CD14-positive monocyte (primary cell): ENCODE data around the gene ATG101. TPM values are rescaled to one million over a fixed set of nuclear protein-coding genes. Genes with fewer than 3 reads are reported as not detected.

Experiments
- DNase-seq, 3 donors: peaks; one replicate each; pipeline ENCODE4 v3.0.0-alpha.2; 2011 to 2022
- H2AFZ ChIP-seq: 2 replicates; pipeline ENCODE4 v1.6.0; 2012; ENCODE audit warnings: mild to moderate bottlenecking, low read depth, low read length, inconsistent platforms; ENCODE audit not compliant: insufficient read depth, poor library complexity, severe bottlenecking
- H3K27ac ChIP-seq, 2 donors: 1 replicate in 1 of 2; 2 replicates in 1 of 2; pipeline ENCODE4 v1.5.1; 2012 to 2013; ENCODE audit warnings: low read length in 2 of 2, control low read depth in 1 of 2, inconsistent platforms in 1 of 2, low read depth in 1 of 2, mild to moderate bottlenecking in 1 of 2
- H3K27me3 ChIP-seq, 2 donors: one replicate each; pipeline versions ENCODE4 v1.6.0 to v1.6.1; 2011 to 2013; ENCODE audit warnings: low read length in 2 of 2; ENCODE audit not compliant: control insufficient read depth in 2 of 2, insufficient read depth in 2 of 2
- H3K36me3 ChIP-seq, 2 donors: replicated peaks in 1 of 2; 1 replicate in 1 of 2; 2 replicates in 1 of 2; pipeline versions ENCODE4 v1.5.1 to v1.6.1; 2012 to 2013; ENCODE audit warnings: low read length in 2 of 2, control low read depth in 1 of 2, inconsistent platforms in 1 of 2, mild to moderate bottlenecking in 1 of 2; ENCODE audit not compliant: insufficient read depth in 2 of 2, control insufficient read depth in 1 of 2
- H3K4me1 ChIP-seq, 2 donors: 1 replicate in 1 of 2; 2 replicates in 1 of 2; pipeline versions ENCODE4 v1.5.1 to v1.6.1; 2012 to 2013; ENCODE audit warnings: low read length in 2 of 2, control low read depth in 1 of 2, inconsistent platforms in 1 of 2, mild to moderate bottlenecking in 1 of 2, moderate library complexity in 1 of 2; ENCODE audit not compliant: insufficient read depth in 2 of 2, control insufficient read depth in 1 of 2
- H3K4me2 ChIP-seq: replicated peaks from 2 replicates; pipeline ENCODE3; 2012; ENCODE audit warnings: low read length, moderate library complexity, mild to moderate bottlenecking; ENCODE audit not compliant: poor library complexity, severe bottlenecking; ENCODE audit errors: extremely low read depth
- H3K4me3 ChIP-seq, 3 experiments: fragments of 200-600 bp in 1 of 3; sonication (generic) in 1 of 3; replicated peaks in 1 of 3; 1 replicate in 2 of 3; 2 replicates in 1 of 3; pipeline ENCODE4 v1.5.1; 2011 to 2013; ENCODE audit warnings: low read length in 3 of 3, mild to moderate bottlenecking in 3 of 3, control low read depth in 2 of 3, low read depth in 2 of 3, inconsistent platforms in 1 of 3, moderate library complexity in 1 of 3
- H3K79me2 ChIP-seq: 2 replicates; pipeline ENCODE4 v1.6.0; 2012; ENCODE audit warnings: mild to moderate bottlenecking, control low read depth, inconsistent platforms, low read length, moderate library complexity; ENCODE audit not compliant: insufficient read depth
- H3K9ac ChIP-seq: 2 replicates; pipeline ENCODE4 v1.6.0; 2017; ENCODE audit warnings: low read length, mild to moderate bottlenecking; ENCODE audit not compliant: insufficient read depth, poor library complexity, severe bottlenecking
- H3K9me3 ChIP-seq, 2 donors: replicated peaks in 1 of 2; 1 replicate in 1 of 2; 2 replicates in 1 of 2; pipeline versions ENCODE4 v1.5.1 to v1.6.1; 2012 to 2013; ENCODE audit warnings: low read length in 2 of 2, control low read depth in 1 of 2; ENCODE audit not compliant: control insufficient read depth in 1 of 2, insufficient read depth in 1 of 2
- H4K20me1 ChIP-seq: 2 replicates; pipeline ENCODE4 v1.6.0; 2012; ENCODE audit warnings: mild to moderate bottlenecking, low read length, control low read depth, moderate library complexity; ENCODE audit not compliant: insufficient read depth
- H3K27ac Mint-ChIP-seq, 7 donors: one replicate each; pipeline ENCODE4 v1.8.0; 2020; ENCODE audit warnings: mild to moderate bottlenecking in 7 of 7, mixed read lengths in 7 of 7, moderate library complexity in 6 of 7, inconsistent platforms in 2 of 7
- H3K27me3 Mint-ChIP-seq, 3 donors: one replicate each; pipeline ENCODE4 v1.8.0; 2021 to 2022; ENCODE audit warnings: low read depth in 3 of 3, mild to moderate bottlenecking in 3 of 3, mixed read lengths in 3 of 3, moderate library complexity in 3 of 3, inconsistent platforms in 1 of 3
- H3K36me3 Mint-ChIP-seq, 2 donors: one replicate each; pipeline ENCODE4 v1.8.0; 2020; ENCODE audit warnings: mixed read lengths in 2 of 2, inconsistent platforms in 1 of 2, mild to moderate bottlenecking in 1 of 2
- H3K4me1 Mint-ChIP-seq: one replicate; pipeline ENCODE4 v1.8.0; 2020; ENCODE audit warnings: mild to moderate bottlenecking, mixed read lengths
- H3K4me3 Mint-ChIP-seq, 2 donors: one replicate each; pipeline ENCODE4 v1.8.0; 2020; ENCODE audit warnings: mild to moderate bottlenecking in 2 of 2, mixed read lengths in 2 of 2, moderate library complexity in 1 of 2
- H3K9me3 Mint-ChIP-seq, 7 donors: one replicate each; pipeline ENCODE4 v1.8.0; 2020 to 2022; ENCODE audit warnings: mixed read lengths in 7 of 7, mild to moderate bottlenecking in 6 of 7, moderate library complexity in 6 of 7, inconsistent platforms in 2 of 7
- WGBS: methylation state at CpG from one replicate; pipeline ENCODE4 v1.1.5; 2013; ENCODE audit warnings: missing lambda C conversion rate; ENCODE audit not compliant: insufficient coverage; 5-methylcytosine and 5-hydroxymethylcytosine counted together
- intact Hi-C, 2 donors: fragments of 100-400 bp; cut with micrococcal nuclease; formaldehyde crosslinking; loops; one replicate each; pipeline versions ENCODE4 v1.15.0 to v1.15.1; 2023
- polyA plus RNA-seq, 3 donors: library from polyadenylated mRNA; depleted of rRNA in 1 of 3; unstranded in 2 of 3; stranded (reverse) in 1 of 3; fragments of 300-500 nt in 2 of 3; fragments of >200 nt in 1 of 3; fragmentation: Illumina TruSeq in 2 of 3; gene quantifications; 1 replicate in 2 of 3; 2 replicates in 1 of 3; pipeline ENCODE4 v1.2.3, GENCODE V29; 2012 to 2021
- TF ChIP-seq, protein P1 (sequence below): fragments of 200-600 bp; IDR thresholded peaks from one replicate; pipeline ENCODE4 v1.8.0; 2022; ENCODE audit warnings: antibody characterized with exemption, mild to moderate bottlenecking

The ATG101 gene
- polyA plus RNA-seq, 3 donors: 20.5 to 120 (median 26.4) TPM

DNA sequence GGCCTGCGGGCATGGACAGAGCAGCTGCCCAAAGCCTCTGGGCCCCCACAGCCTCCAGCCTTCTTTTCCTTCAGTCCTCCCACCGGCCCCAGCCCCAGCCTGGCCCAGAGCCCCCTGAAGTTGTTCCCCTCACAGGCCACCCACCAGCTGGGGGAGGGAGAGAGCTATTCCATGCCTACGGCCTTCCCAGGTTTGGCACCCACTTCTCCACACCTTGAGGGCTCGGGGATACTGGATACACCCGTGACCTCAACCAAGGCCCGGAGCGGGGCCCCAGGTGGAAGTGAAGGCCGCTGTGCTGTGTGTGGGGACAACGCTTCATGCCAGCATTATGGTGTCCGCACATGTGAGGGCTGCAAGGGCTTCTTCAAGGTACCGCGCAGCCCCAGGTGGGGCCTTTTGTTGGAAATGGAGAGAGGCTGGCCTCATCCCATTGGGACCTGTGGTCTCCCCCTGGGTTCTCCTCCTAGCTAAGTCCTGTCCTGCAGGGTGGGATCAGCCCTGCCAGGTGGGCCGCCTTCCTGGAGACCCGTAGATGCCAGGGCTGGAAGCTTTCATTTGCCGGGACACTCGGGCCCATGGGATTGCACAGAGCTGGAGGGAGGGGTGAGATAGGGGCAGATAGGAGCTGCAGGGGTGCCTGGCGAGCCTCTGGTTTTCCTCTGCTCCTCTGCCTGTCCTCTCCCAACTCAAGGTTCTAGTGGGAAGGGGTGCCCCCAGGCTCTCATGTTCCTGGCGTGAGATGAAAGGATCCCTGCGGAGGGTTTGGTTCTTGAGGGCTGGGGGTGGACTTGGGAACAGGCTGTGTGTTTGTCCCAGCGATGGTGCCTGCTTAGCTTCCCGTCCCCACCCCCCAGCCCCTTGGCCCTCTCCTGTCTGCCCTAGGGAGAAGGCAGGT lies 14.7 kb upstream of the ATG101 start:
- H3K4me1 ChIP-seq: peaks cover 21 to 34% of the 10 kb centered on the region in 2 donors
- no peak overlapping the region for H3K4me2 ChIP-seq
- no peak overlapping the region for H3K9ac ChIP-seq
- intact Hi-C loops: no loop called here
- H3K79me2 ChIP-seq: no peaks in the 10 kb centered on the region
- peaks cover 13% of the 10 kb centered on the region for H3K4me1 Mint-ChIP-seq
- no peaks in the 10 kb centered on the region for H3K9me3 ChIP-seq
- H3K27me3 Mint-ChIP-seq: peaks cover 22 to 31% (median 26%) of the 10 kb centered on the region in 3 donors
- peak overlapping the region in 1 of 3 experiments; percentile 87 for H3K4me3 ChIP-seq
- peaks cover 0 to 14% (median 2%) of the 10 kb centered on the region in 7 donors for H3K9me3 Mint-ChIP-seq
- H3K4me3 Mint-ChIP-seq: peak overlapping the region in 1 of 2 donors; percentile 24
- TF ChIP-seq, protein P1, sequence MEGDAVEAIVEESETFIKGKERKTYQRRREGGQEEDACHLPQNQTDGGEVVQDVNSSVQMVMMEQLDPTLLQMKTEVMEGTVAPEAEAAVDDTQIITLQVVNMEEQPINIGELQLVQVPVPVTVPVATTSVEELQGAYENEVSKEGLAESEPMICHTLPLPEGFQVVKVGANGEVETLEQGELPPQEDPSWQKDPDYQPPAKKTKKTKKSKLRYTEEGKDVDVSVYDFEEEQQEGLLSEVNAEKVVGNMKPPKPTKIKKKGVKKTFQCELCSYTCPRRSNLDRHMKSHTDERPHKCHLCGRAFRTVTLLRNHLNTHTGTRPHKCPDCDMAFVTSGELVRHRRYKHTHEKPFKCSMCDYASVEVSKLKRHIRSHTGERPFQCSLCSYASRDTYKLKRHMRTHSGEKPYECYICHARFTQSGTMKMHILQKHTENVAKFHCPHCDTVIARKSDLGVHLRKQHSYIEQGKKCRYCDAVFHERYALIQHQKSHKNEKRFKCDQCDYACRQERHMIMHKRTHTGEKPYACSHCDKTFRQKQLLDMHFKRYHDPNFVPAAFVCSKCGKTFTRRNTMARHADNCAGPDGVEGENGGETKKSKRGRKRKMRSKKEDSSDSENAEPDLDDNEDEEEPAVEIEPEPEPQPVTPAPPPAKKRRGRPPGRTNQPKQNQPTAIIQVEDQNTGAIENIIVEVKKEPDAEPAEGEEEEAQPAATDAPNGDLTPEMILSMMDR: no peak
- no peak overlapping the region for H3K27ac ChIP-seq
- peaks cover 73% of the 10 kb centered on the region for H4K20me1 ChIP-seq
- 100% methylated on average over 10 of the region's 21 CpGs for WGBS
- peaks cover 0 to 17% of the 10 kb centered on the region in 2 donors for H3K27me3 ChIP-seq
- no peak overlapping the region for H2AFZ ChIP-seq
- H3K27ac Mint-ChIP-seq: no peak overlapping the region
- DNase-seq: no peak
- H3K36me3 Mint-ChIP-seq: peaks cover 15 to 38% of the 10 kb centered on the region in 2 donors
- H3K36me3 ChIP-seq: peaks cover 0 to 20% of the 10 kb centered on the region in 2 donors

DNA sequence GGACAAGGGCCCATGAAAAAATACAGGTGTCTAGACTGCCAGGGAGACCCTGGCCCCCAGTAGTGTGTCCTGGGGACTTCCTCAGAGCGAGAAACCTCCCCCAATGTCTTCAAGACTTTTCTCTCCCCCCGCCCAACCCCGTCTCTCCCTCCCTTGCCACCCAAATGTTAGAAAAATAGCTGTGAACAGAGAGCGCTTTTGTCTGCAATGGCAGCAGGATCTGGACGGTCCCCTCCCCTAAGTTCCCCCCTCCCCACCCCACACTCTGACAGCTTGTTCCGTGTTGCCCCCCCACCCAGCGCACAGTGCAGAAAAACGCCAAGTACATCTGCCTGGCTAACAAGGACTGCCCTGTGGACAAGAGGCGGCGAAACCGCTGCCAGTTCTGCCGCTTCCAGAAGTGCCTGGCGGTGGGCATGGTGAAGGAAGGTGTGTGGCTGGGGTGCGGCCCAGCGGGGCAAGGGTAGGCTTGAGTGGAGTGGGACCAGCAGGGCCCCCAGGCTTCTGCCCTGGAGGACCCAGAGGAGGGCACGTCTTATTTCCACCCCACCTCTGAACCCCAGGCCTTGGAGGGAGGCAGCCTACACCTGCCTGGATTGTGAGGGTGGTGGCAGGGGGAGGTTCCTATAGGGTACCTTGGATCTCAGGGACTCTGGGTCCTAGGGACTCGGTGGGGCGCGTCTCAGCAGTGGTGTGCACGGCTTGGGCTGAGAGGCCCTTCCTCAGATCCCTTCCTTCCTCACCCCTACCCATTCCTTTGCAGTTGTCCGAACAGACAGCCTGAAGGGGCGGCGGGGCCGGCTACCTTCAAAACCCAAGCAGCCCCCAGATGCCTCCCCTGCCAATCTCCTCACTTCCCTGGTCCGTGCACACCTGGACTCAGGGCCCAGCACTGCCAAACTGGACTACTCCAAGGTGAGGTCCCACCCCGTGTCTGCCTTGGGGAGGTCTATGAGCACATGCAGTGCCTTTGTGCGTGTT lies 13.8 kb upstream of the ATG101 start:
- H3K4me1 ChIP-seq: peaks cover 12 to 26% of the 10 kb centered on the region in 2 donors
- H3K4me3 ChIP-seq: no peak overlapping the region
- Mint-ChIP-seq H3K4me1 (peaks cover 9% of the 10 kb centered on the region), H3K27me3 (peaks cover 22 to 24% (median 22%) of the 10 kb centered on the region in 3 donors), H3K9me3 (peaks cover 0 to 14% (median 2%) of the 10 kb centered on the region in 7 donors), H3K36me3 (peaks cover 15 to 38% of the 10 kb centered on the region in 2 donors), H3K27ac (peak overlapping the region in 3 of 7 donors; percentile 17 to 74 (median 35)), H3K4me3 (no peak overlapping the region)
- no peaks in the 10 kb centered on the region for H3K9me3 ChIP-seq
- WGBS: 94% methylated on average over 9 of the region's 27 CpGs
- DNase-seq: no peak
- intact Hi-C loops: no loop called here
- peaks cover 0 to 16% of the 10 kb centered on the region in 2 donors for H3K27me3 ChIP-seq
- peaks cover 73% of the 10 kb centered on the region for H4K20me1 ChIP-seq
- H3K79me2 ChIP-seq: no peaks in the 10 kb centered on the region
- TF ChIP-seq, protein P1: no peak
- H2AFZ ChIP-seq: no peak overlapping the region
- no peak overlapping the region for H3K9ac ChIP-seq
- H3K27ac ChIP-seq: no peak overlapping the region
- peaks cover 0 to 20% of the 10 kb centered on the region in 2 donors for H3K36me3 ChIP-seq
- no peak overlapping the region for H3K4me2 ChIP-seq
